ENCODE measurements around the gene ZNF525. TPM values are rescaled to one million over a fixed set of nuclear protein-coding genes. Genes with fewer than 3 reads are reported as not detected.
A peak's percentile ranks its signal among the peaks of the same experiment; 100 is the strongest.

Gene ZNF525
- total and polyA plus RNA-seq, 2 of the 13 experiments (the other 11 are each of a cell fraction or from before 2014, with no cell fraction given) = 3.4 to 8.7 TPM

DNA sequence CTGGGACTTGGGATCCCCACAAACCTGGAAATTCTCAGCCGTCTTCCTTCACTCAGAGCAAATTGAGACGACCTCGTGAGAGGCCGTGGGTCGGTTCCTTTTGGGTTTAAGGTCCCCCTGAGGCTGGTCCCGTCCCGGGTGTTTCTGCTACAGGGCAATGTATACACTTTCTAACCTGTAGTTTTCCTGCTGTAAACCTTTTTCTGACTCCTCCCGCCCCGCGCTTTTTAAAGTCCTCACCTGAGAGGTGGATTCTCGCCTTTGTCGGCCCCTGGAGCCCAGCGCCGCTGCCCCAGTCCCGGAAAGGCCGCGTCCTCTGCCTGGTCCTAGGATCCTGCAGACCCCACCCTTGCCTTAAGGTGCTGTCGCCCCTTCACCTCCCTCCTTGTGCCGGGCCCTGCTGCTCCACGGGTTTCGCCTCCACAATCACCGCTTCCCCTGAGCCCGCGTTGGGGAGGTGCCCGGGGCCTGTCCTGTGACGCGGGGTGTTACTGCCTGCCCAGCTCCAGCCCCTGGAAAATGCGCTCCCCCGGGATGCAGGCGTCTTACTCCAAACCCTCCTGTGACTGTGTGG, 66.7 kb downstream of the ZNF525 start (continued):
- TF ChIP-seq, protein P1, sequence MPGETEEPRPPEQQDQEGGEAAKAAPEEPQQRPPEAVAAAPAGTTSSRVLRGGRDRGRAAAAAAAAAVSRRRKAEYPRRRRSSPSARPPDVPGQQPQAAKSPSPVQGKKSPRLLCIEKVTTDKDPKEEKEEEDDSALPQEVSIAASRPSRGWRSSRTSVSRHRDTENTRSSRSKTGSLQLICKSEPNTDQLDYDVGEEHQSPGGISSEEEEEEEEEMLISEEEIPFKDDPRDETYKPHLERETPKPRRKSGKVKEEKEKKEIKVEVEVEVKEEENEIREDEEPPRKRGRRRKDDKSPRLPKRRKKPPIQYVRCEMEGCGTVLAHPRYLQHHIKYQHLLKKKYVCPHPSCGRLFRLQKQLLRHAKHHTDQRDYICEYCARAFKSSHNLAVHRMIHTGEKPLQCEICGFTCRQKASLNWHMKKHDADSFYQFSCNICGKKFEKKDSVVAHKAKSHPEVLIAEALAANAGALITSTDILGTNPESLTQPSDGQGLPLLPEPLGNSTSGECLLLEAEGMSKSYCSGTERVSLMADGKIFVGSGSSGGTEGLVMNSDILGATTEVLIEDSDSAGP (CRISPR knock-in tag; IDR thresholded peaks at IDR 0.05; ENCODE audit: borderline replicate concordance) = 0 out of 2 replicates have a peak, but pooled peaks have one; percentile 24
- no peak for TF ChIP-seq ZNF550 (CRISPR knock-in tag; IDR thresholded peaks at IDR 0.05; ENCODE audit: borderline replicate concordance)

Small RNAs within 50 kb of the gene (small RNA-seq; reads per million reads assigned to genes)
- gene RPL39P36 (ENCODE audit: insufficient read depth in 2 of 3, insufficient read length in 3 of 3, low read depth in 2 of 3, low replicate concordance in 1 of 3) = 0 reads per million in 3 experiments

Other genes with a start within 250 kb of the ZNF525 start
- gene ZNF415, start 232.8 kb upstream of the ZNF525 start, total RNA-seq (2016; rRNA removed; fragmentation: Illumina TruSeq; extraction: Trizol) = 0.15 and 0.29 TPM in 2 replicates
- 0.17 and 0.38 TPM in 2 replicates for gene ZNF415, start 232.8 kb upstream of the ZNF525 start, polyA plus RNA-seq (2011; rRNA removed)
- 5.3 and 6.2 TPM in 2 replicates for gene ZNF347, start 206.7 kb upstream of the ZNF525 start, total RNA-seq (2016; rRNA removed; fragmentation: Illumina TruSeq; extraction: Trizol)
- 1.1 TPM in 2 replicates for gene ZNF347, start 206.7 kb upstream of the ZNF525 start, polyA plus RNA-seq (2011; rRNA removed)
- gene ZNF665, start 172.3 kb upstream of the ZNF525 start, total RNA-seq (2016; rRNA removed; fragmentation: Illumina TruSeq; extraction: Trizol) = 0.32 and 0.49 TPM in 2 replicates
- 0.30 and 0.45 TPM in 2 replicates for gene ZNF665, start 172.3 kb upstream of the ZNF525 start, polyA plus RNA-seq (2011; rRNA removed)
- not detected in 2 replicates for gene ZNF677, start 110.8 kb upstream of the ZNF525 start, total RNA-seq (2016; rRNA removed; fragmentation: Illumina TruSeq; extraction: Trizol)
- gene ZNF677, start 110.8 kb upstream of the ZNF525 start, polyA plus RNA-seq (2011; rRNA removed) = not detected in 2 replicates
- gene VN1R2, start 107.4 kb upstream of the ZNF525 start, total RNA-seq (2016; rRNA removed; fragmentation: Illumina TruSeq; extraction: Trizol) = not detected in 2 replicates
- not detected in 2 replicates for gene VN1R2, start 107.4 kb upstream of the ZNF525 start, polyA plus RNA-seq (2011; rRNA removed)
- not detected in 2 replicates for gene VN1R4, start 98.0 kb upstream of the ZNF525 start, total RNA-seq (2016; rRNA removed; fragmentation: Illumina TruSeq; extraction: Trizol)
- not detected in 2 replicates for gene VN1R4, start 98.0 kb upstream of the ZNF525 start, polyA plus RNA-seq (2011; rRNA removed)
- gene ZNF845, start 32.0 kb upstream of the ZNF525 start, total RNA-seq (2016; rRNA removed; fragmentation: Illumina TruSeq; extraction: Trizol) = 9.6 and 15.1 TPM in 2 replicates
- gene ZNF845, start 32.0 kb upstream of the ZNF525 start, polyA plus RNA-seq (2011; rRNA removed) = 1.7 and 1.9 TPM in 2 replicates
- 14.5 and 21.9 TPM in 2 replicates for gene ZNF765, start 29.4 kb downstream of the ZNF525 start, total RNA-seq (2016; rRNA removed; fragmentation: Illumina TruSeq; extraction: Trizol)
- gene ZNF765, start 29.4 kb downstream of the ZNF525 start, polyA plus RNA-seq (2011; rRNA removed) = 5.0 and 6.1 TPM in 2 replicates
- gene ZNF761, start 66.3 kb downstream of the ZNF525 start, total RNA-seq (2016; rRNA removed; fragmentation: Illumina TruSeq; extraction: Trizol) = 16.2 and 20.8 TPM in 2 replicates
- gene ZNF761, start 66.3 kb downstream of the ZNF525 start, polyA plus RNA-seq (2011; rRNA removed) = 11.6 and 12.0 TPM in 2 replicates
- gene ZNF813, start 102.0 kb downstream of the ZNF525 start, total RNA-seq (2016; rRNA removed; fragmentation: Illumina TruSeq; extraction: Trizol) = 8.9 and 14.9 TPM in 2 replicates
- 2.1 TPM in 2 replicates for gene ZNF813, start 102.0 kb downstream of the ZNF525 start, polyA plus RNA-seq (2011; rRNA removed)
- 13.3 and 15.2 TPM in 2 replicates for gene ZNF331, start 172.4 kb downstream of the ZNF525 start, total RNA-seq (2016; rRNA removed; fragmentation: Illumina TruSeq; extraction: Trizol)
- gene ZNF331, start 172.4 kb downstream of the ZNF525 start, polyA plus RNA-seq (2011; rRNA removed) = 8.2 and 9.5 TPM in 2 replicates

All from HepG2 (cell line).